ENCODE results near the gene PPP1R2B. TPM values are rescaled to one million over a fixed set of nuclear protein-coding genes. Genes with fewer than 3 reads are reported as not detected.

The PPP1R2B gene
- total RNA-seq, 2 experiments from 2014 or later: 0.12 TPM; not detected in 1

DNA sequence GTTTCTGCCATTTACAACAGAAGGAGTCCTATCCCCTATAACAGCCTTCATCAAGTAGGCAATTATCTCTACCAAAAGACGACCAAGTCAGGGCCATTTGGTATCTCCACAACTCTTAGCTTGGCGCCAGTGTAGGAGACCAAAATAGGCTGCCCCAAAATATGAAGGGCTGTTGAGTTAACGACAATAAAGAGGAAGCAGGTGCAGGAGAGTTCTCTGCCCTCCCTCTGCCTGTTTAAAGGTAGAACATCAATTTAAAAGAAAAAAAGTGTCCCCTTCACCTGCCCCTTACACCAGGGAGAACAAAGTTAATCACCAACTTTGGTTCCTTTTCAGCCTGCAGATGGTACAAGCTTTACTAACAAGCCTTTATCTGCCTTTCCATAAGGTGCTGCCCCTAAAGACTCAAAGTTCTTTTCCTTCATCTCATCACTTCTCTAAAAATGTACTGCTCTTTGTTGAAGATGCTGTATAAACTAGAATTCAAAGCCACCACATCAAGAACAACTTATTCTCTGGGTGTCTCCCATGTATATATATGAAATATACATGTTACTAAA lies 33.3 kb downstream of the PPP1R2B start:
- no peak overlapping the region for H3K4me3 Mint-ChIP-seq
- no peaks in the 10 kb centered on the region for H3K9me3 Mint-ChIP-seq
- no peaks in the 10 kb centered on the region for H3K36me3 Mint-ChIP-seq (ENCODE audit: low read depth)
- H3K27me3 Mint-ChIP-seq (ENCODE audit: low read depth): no peaks in the 10 kb centered on the region
- CTCF ChIA-PET: interaction anchor here (0.5 kb wide), 1 partner anchor 144 kb away, joined by 3 read pairs; no protein-coding TSS in a partner anchor
- DNase-seq: no peak
- intact Hi-C loops (cut with micrococcal nuclease): no loop called here
- no peaks in the 10 kb centered on the region for H3K4me1 Mint-ChIP-seq (ENCODE audit: low read depth)
- no peak overlapping the region for H3K27ac Mint-ChIP-seq

DNA sequence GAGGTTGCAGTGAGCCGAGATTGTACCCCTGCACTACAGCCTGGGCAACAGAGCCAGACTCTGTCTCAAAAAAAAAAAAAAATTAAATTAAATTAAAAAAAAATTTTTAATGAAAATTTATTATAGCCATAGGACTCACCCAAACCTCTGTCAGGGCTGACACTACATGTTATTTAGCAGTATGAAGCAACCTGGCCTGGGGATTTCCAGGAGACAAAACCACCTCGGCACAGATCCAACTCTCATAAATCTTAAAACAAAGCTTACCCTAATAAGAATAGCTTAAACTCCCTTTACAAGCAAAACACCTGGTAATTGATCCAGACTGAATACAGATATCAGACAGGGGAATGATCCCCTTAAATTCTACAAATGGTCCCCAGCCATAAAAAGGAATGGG lies 38.4 kb downstream of the PPP1R2B start:
- H3K4me1 Mint-ChIP-seq (ENCODE audit: low read depth): peaks cover 33% of the 10 kb centered on the region
- DNase-seq: peak; percentile 30
- no peak overlapping the region for H3K4me3 Mint-ChIP-seq
- no peaks in the 10 kb centered on the region for H3K27me3 Mint-ChIP-seq (ENCODE audit: low read depth)
- CTCF ChIA-PET: interaction anchor here (0.5 to 0.6 kb wide), 2 partner anchors 9 to 136 kb away, joined by 3 to 5 read pairs; no protein-coding TSS in a partner anchor
- H3K9me3 Mint-ChIP-seq: no peaks in the 10 kb centered on the region
- intact Hi-C loops (cut with micrococcal nuclease): no loop called here
- no peak overlapping the region for H3K27ac Mint-ChIP-seq
- H3K36me3 Mint-ChIP-seq (ENCODE audit: low read depth): no peaks in the 10 kb centered on the region

DNA sequence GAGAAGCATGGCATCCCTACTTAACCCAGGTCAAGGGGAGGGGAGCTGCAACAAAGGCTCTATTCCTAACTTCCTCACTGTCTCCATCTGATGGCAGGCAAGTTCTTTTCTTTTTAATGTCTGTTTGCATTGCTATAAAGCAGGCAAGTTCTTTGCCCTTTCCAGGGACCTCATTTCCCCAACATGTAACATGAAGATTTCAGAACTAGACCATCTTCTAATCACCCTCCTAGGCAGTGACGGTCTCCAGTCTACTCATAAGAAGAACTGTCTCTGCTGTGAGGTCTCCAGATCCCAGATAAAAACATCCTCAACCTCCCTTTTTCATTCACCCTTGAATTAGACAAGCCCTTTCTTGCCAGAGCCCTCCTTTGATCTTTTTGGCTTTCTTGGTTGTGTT lies 42.1 kb downstream of the PPP1R2B start:
- H3K4me3 Mint-ChIP-seq: no peak overlapping the region
- peaks cover 3% of the 10 kb centered on the region for H3K9me3 Mint-ChIP-seq
- H3K27me3 Mint-ChIP-seq (ENCODE audit: low read depth): no peaks in the 10 kb centered on the region
- intact Hi-C loops (cut with micrococcal nuclease): loop anchor here (1.0 kb wide), 4 partner anchors 28 to 240 kb away; no protein-coding TSS in a partner anchor
- peak overlapping the region; percentile 78 for H3K27ac Mint-ChIP-seq
- CTCF ChIA-PET: interaction anchor here (0.7 to 1.5 kb wide), 6 partner anchors 28 to 240 kb away, joined by 3 to 5 read pairs (median 4); no protein-coding TSS in a partner anchor
- H3K4me1 Mint-ChIP-seq (ENCODE audit: low read depth): peaks cover 41% of the 10 kb centered on the region
- H3K36me3 Mint-ChIP-seq (ENCODE audit: low read depth): no peaks in the 10 kb centered on the region
- DNase-seq: no peak

DNA sequence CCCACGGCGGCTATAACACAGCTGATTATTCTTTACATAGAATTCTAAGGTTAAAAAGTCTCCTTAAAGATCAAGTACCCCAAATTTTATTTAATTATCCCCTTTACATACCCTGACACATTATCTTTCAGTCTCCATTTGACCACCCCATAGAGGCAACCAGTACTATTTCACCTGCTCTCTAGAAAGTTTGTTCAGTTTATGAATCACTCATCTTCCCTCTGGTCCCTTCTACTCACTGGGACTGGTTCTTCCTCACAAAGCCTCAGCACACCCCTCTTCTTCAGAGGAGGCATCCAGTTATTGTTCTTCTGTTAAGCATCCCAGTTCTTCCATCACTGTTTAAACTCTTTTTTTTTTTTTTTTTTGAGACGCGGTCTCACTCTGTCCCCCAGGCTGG lies 42.8 kb downstream of the PPP1R2B start:
- intact Hi-C loops (cut with micrococcal nuclease): loop anchor here (1.0 kb wide), 4 partner anchors 27 to 239 kb away; no protein-coding TSS in a partner anchor
- no peak overlapping the region for H3K4me3 Mint-ChIP-seq
- H3K27me3 Mint-ChIP-seq (ENCODE audit: low read depth): no peaks in the 10 kb centered on the region
- H3K4me1 Mint-ChIP-seq (ENCODE audit: low read depth): peaks cover 41% of the 10 kb centered on the region
- CTCF ChIA-PET: interaction anchor here (0.7 to 1.5 kb wide), 5 partner anchors 28 to 240 kb away, joined by 3 to 5 read pairs (median 3); no protein-coding TSS in a partner anchor
- peak overlapping the region; percentile 78 for H3K27ac Mint-ChIP-seq
- peaks cover 3% of the 10 kb centered on the region for H3K9me3 Mint-ChIP-seq
- no peak for DNase-seq
- H3K36me3 Mint-ChIP-seq (ENCODE audit: low read depth): no peaks in the 10 kb centered on the region

DNA sequence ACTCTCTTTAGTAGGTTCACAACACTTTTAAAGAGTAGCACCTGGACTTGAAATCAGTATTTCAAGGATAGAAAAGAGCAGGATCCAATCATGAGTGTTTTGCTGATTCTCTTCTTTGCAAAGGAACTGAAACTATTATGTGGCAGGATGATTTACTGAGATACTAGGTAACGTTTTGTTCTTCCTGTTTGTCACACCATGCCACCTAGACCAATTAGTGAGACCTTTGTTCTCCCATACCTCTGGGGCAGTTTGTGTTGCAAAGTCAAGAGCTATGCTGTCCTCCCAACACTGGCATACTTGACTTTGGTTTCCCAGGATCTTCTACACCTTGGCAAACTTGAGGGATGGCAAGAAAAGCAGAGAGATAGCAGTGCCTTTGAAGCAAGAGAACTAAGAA lies 43.4 kb downstream of the PPP1R2B start:
- H3K4me1 Mint-ChIP-seq (ENCODE audit: low read depth): peaks cover 41% of the 10 kb centered on the region
- CTCF ChIA-PET: interaction anchor here (1.3 kb wide), 1 partner anchor 239 kb away, joined by 3 read pairs; no protein-coding TSS in a partner anchor
- H3K36me3 Mint-ChIP-seq (ENCODE audit: low read depth): no peaks in the 10 kb centered on the region
- intact Hi-C loops (cut with micrococcal nuclease): no loop called here
- H3K27ac Mint-ChIP-seq: peak overlapping the region; percentile 78
- peak overlapping the region; percentile 15 for H3K4me3 Mint-ChIP-seq
- H3K9me3 Mint-ChIP-seq: peaks cover 3% of the 10 kb centered on the region
- no peak for DNase-seq
- no peaks in the 10 kb centered on the region for H3K27me3 Mint-ChIP-seq (ENCODE audit: low read depth)

DNA sequence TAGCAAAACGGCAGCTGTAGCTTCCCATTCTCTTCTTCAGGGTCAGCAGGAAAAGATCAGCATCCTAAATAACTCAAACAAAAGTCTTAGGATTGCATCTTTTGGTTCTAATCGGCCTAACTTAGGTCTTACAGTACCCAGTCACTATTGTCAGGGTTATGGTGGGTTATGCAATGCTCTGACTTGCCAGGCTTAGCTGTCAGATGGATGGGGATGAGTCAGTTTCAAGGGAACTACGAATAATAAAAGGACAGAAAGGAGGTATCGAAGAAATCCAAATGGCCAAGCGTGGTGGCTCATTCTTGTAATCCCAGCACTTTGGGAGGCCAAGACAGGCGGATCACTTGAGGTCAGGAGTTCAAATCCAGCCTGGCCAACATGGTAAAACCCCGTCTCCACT lies 46.5 kb downstream of the PPP1R2B start:
- DNase-seq: no peak
- CTCF ChIA-PET: interaction anchor here (1.3 kb wide), 1 partner anchor 25 kb away, joined by 4 read pairs; no protein-coding TSS in a partner anchor
- Mint-ChIP-seq H3K36me3 (ENCODE audit: low read depth) (no peaks in the 10 kb centered on the region), H3K4me1 (ENCODE audit: low read depth) (peaks cover 28% of the 10 kb centered on the region), H3K9me3 (peaks cover 3% of the 10 kb centered on the region), H3K27ac (no peak overlapping the region), H3K27me3 (ENCODE audit: low read depth) (no peaks in the 10 kb centered on the region), H3K4me3 (no peak overlapping the region)
- intact Hi-C loops (cut with micrococcal nuclease): no loop called here

Other genes with a start within 250 kb of the PPP1R2B start
- 1 to 10 TPM; 3.4 to 5.2 TPM for gene TIMD4, start 112.9 kb downstream of the PPP1R2B start, total RNA-seq
- under 1 TPM; 0.17 to 0.42 TPM for gene HAVCR1, start 208.8 kb downstream of the PPP1R2B start, total RNA-seq

All from activated naive CD4-positive, alpha-beta T cell treated with anti-CD3 and anti-CD28 coated beads for 36 hours (primary cell).